ENCODE measurements around the gene HNRNPCL1. TPM values are rescaled to one million over a fixed set of nuclear protein-coding genes. Genes with fewer than 3 reads are reported as not detected.

The HNRNPCL1 gene
- total RNA-seq, 6 experiments from 2014 or later = not detected

- ATAC-seq (no peak), DNase-seq (no peak)
- Histone ChIP-seq H3K27ac (no peak overlapping the region), H3K27me3 (no peaks in the 10 kb centered on the region), H3K4me3 (no peak overlapping the region), H3K9me3 (no peaks in the 10 kb centered on the region), H3K36me3 (no peaks in the 10 kb centered on the region), H3K4me1 (no peaks in the 10 kb centered on the region)
- WGBS (ENCODE audit: insufficient coverage, low coverage, low lambda C conversion rate, missing lambda C conversion rate) = 38% methylated on average over 2 of the region's 2 CpGs
- TF ChIP-seq POLR2A (IDR thresholded peaks at IDR 0.05) (no peak), CTCF (IDR thresholded peaks at IDR 0.05) (no peak)
- intact Hi-C loops (cut with DNase I) = no loop called here
Observed at GRCh38 chr1:12811409-12811784, 37.1 kb downstream of the HNRNPCL1 start.

GRCh38 chr1:12810691-12811408, 37.7 kb downstream of the HNRNPCL1 start:
- no peak for TF ChIP-seq POLR2A (IDR thresholded peaks at IDR 0.05)
- TF ChIP-seq CTCF (IDR thresholded peaks at IDR 0.05) = no peak
- H3K4me1 ChIP-seq = no peaks in the 10 kb centered on the region
- intact Hi-C loops (cut with DNase I) = no loop called here
- no peak overlapping the region for H3K4me3 ChIP-seq
- 14% methylated on average over 1 of the region's 5 CpGs for WGBS (ENCODE audit: insufficient coverage, low coverage, low lambda C conversion rate, missing lambda C conversion rate)
- no peak for ATAC-seq
- H3K27me3 ChIP-seq = no peaks in the 10 kb centered on the region
- DNase-seq = no peak
- no peak overlapping the region for H3K27ac ChIP-seq
- H3K36me3 ChIP-seq = no peaks in the 10 kb centered on the region
- H3K9me3 ChIP-seq = no peaks in the 10 kb centered on the region

- intact Hi-C loops (cut with DNase I) = no loop called here
- H3K27me3 ChIP-seq = no peaks in the 10 kb centered on the region
- H3K9me3 ChIP-seq = no peaks in the 10 kb centered on the region
- no CpG with 5 or more reads among the region's 1 CpG for WGBS (ENCODE audit: insufficient coverage, low coverage, low lambda C conversion rate, missing lambda C conversion rate)
- no peaks in the 10 kb centered on the region for H3K36me3 ChIP-seq
- H3K4me1 ChIP-seq = no peaks in the 10 kb centered on the region
- DNase-seq (no peak), ATAC-seq (no peak)
- H3K4me3 ChIP-seq = no peak overlapping the region
- no peak overlapping the region for H3K27ac ChIP-seq
- TF ChIP-seq CTCF (IDR thresholded peaks at IDR 0.05) = no peak
- TF ChIP-seq POLR2A (IDR thresholded peaks at IDR 0.05) = no peak
Observed at GRCh38 chr1:12809933-12810332, 38.6 kb downstream of the HNRNPCL1 start.

DNA sequence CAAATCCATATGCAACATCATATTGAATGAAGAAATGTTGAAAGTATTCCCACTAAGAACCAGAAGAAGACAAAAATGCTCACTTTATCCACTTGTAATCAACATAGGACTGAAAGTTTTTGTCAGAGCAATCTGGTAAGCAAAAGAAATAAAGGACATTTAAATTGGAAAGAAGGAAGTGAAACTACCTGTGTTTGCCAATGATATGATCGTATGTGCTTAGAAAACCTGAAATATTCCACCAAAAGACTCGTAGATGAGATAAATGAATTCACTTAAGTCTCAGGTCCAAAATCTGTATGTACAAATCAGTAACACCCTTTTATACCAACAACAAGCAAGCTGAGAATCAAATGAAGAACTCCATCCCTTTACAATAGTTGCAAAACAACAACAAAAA, 48.8 kb downstream of the HNRNPCL1 start:
- intact Hi-C loops (cut with DNase I) = no loop called here
- no peak for DNase-seq
- Histone ChIP-seq H3K4me3 (no peak overlapping the region), H3K27ac (no peak overlapping the region), H3K9me3 (no peaks in the 10 kb centered on the region), H3K27me3 (no peaks in the 10 kb centered on the region), H3K4me1 (no peaks in the 10 kb centered on the region), H3K36me3 (no peaks in the 10 kb centered on the region)
- 37% methylated on average over 2 of the region's 2 CpGs for WGBS (ENCODE audit: insufficient coverage, low coverage, low lambda C conversion rate, missing lambda C conversion rate)
- TF ChIP-seq POLR2A (IDR thresholded peaks at IDR 0.05) (no peak), CTCF (IDR thresholded peaks at IDR 0.05) (no peak)
- no peak for ATAC-seq

Measured in right lobe of liver (tissue), 6 donors.